ENCODE data around the gene ADAMTS5.

Gene ADAMTS5

DNA sequence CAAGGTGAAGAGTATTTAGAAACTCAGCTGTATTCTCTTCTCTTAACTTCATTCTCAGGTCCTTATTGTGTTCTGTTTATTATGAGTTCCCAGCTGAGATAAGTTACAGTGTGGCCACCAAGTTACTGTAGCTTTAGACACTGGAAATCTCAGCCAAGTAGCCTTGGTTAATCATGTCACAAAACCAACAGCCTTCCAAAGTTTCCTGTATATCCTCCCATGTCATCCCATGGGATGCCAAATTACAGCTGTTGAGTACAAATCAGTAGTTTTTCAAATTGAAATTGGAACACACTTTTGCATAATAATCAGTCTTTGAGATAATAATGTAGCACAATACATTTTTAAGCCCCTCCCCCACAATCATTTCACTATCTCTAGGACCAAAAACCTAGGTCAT, 10.7 kb downstream of the ADAMTS5 start:
- Histone ChIP-seq H3K27me3 (ENCODE audit: insufficient read depth, poor library complexity, severe bottlenecking) (no peaks in the 10 kb centered on the region), H3K27ac (replicated peaks) (no peak overlapping the region), H3K4me3 (replicated peaks; ENCODE audit: insufficient read depth, low read length) (no peak overlapping the region)
- DNase-seq (ENCODE audit: low read depth in 1 of 2, low spot score in 1 of 2), result no peak
- TF ChIP-seq POLR2AphosphoS5 (IDR thresholded peaks at IDR 0.05; ENCODE audit: low read depth) (no peak), SPI1 (IDR thresholded peaks at IDR 0.05; ENCODE audit: borderline replicate concordance, low read depth) (no peak), CTCF (IDR thresholded peaks at IDR 0.05; ENCODE audit: insufficient read depth, low read length) (no peak), GABPA (IDR thresholded peaks at IDR 0.05; ENCODE audit: low read depth) (no peak)
- TF ChIP-seq, protein P1, sequence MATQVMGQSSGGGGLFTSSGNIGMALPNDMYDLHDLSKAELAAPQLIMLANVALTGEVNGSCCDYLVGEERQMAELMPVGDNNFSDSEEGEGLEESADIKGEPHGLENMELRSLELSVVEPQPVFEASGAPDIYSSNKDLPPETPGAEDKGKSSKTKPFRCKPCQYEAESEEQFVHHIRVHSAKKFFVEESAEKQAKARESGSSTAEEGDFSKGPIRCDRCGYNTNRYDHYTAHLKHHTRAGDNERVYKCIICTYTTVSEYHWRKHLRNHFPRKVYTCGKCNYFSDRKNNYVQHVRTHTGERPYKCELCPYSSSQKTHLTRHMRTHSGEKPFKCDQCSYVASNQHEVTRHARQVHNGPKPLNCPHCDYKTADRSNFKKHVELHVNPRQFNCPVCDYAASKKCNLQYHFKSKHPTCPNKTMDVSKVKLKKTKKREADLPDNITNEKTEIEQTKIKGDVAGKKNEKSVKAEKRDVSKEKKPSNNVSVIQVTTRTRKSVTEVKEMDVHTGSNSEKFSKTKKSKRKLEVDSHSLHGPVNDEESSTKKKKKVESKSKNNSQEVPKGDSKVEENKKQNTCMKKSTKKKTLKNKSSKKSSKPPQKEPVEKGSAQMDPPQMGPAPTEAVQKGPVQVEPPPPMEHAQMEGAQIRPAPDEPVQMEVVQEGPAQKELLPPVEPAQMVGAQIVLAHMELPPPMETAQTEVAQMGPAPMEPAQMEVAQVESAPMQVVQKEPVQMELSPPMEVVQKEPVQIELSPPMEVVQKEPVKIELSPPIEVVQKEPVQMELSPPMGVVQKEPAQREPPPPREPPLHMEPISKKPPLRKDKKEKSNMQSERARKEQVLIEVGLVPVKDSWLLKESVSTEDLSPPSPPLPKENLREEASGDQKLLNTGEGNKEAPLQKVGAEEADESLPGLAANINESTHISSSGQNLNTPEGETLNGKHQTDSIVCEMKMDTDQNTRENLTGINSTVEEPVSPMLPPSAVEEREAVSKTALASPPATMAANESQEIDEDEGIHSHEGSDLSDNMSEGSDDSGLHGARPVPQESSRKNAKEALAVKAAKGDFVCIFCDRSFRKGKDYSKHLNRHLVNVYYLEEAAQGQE (IDR thresholded peaks at IDR 0.05; ENCODE audit: insufficient replicate concordance, low read depth), result no peak

GRCh38 chr21:26954662-26955121, 12.2 kb downstream of the ADAMTS5 start:
- H3K27me3 ChIP-seq (ENCODE audit: insufficient read depth, poor library complexity, severe bottlenecking), result no peaks in the 10 kb centered on the region
- DNase-seq (ENCODE audit: low read depth in 1 of 2, low spot score in 1 of 2), result no peak
- TF ChIP-seq GABPA (IDR thresholded peaks at IDR 0.05; ENCODE audit: low read depth) (no peak), POLR2AphosphoS5 (IDR thresholded peaks at IDR 0.05; ENCODE audit: low read depth) (no peak), CTCF (IDR thresholded peaks at IDR 0.05; ENCODE audit: insufficient read depth, low read length) (no peak), SPI1 (IDR thresholded peaks at IDR 0.05; ENCODE audit: borderline replicate concordance, low read depth) (no peak)
- TF ChIP-seq, protein P1 (IDR thresholded peaks at IDR 0.05; ENCODE audit: insufficient replicate concordance, low read depth), result no peak
- no peak overlapping the region for H3K4me3 ChIP-seq (replicated peaks; ENCODE audit: insufficient read depth, low read length)
- H3K27ac ChIP-seq (replicated peaks), result no peak overlapping the region

- H3K27me3 ChIP-seq (ENCODE audit: insufficient read depth, poor library complexity, severe bottlenecking), result no peaks in the 10 kb centered on the region
- DNase-seq (ENCODE audit: low read depth in 1 of 2, low spot score in 1 of 2), result no peak
- no peak overlapping the region for H3K4me3 ChIP-seq (replicated peaks; ENCODE audit: insufficient read depth, low read length)
- no peak overlapping the region for H3K27ac ChIP-seq (replicated peaks)
- TF ChIP-seq CTCF (IDR thresholded peaks at IDR 0.05; ENCODE audit: insufficient read depth, low read length) (no peak), POLR2AphosphoS5 (IDR thresholded peaks at IDR 0.05; ENCODE audit: low read depth) (no peak)
- TF ChIP-seq, protein P1 (IDR thresholded peaks at IDR 0.05; ENCODE audit: insufficient replicate concordance, low read depth), result no peak
Observed at GRCh38 chr21:26952374-26953066, 14.4 kb downstream of the ADAMTS5 start.

Data from HL-60 (cell line).